B cell (primary cell): ENCODE results near the gene ST6GALNAC3. TPM values are rescaled to one million over a fixed set of nuclear protein-coding genes. Genes with fewer than 3 reads are reported as not detected.

Source experiments
- ATAC-seq: fragments of 200-7000 bp; cut with Tn5 transposase; one replicate; pipeline ENCODE4 v1.10.0; 2021; ENCODE audit warnings: low read depth, mild to moderate bottlenecking, moderate number of reproducible peaks, moderate library complexity
- CTCF ChIA-PET: fragments of 350-600 bp; sonication (Branson Sonifier 250); formaldehyde crosslinking; loops from one replicate; lab custom pipeline; 2021; ENCODE audit warnings: antibody characterized with exemption, inconsistent platforms; lab: Charles Lee
- POLR2A ChIA-PET: fragments of 350-600 bp; sonication (Branson Sonifier 250); formaldehyde crosslinking; loops from one replicate; lab custom pipeline; 2021; ENCODE audit warnings: antibody characterized with exemption; lab: Charles Lee
- DNase-seq: peaks from one replicate; pipeline ENCODE4 v3.0.0; 2013
- H2AFZ ChIP-seq: 2 replicates; pipeline ENCODE4 v1.6.1; 2012; ENCODE audit warnings: mild to moderate bottlenecking, low read depth, low read length; ENCODE audit not compliant: insufficient read depth, poor library complexity, severe bottlenecking
- H3K27ac ChIP-seq, 2 donors: 1 replicate in 1 of 2; 2 replicates in 1 of 2; pipeline ENCODE4 v1.5.1; 2012 to 2013; ENCODE audit warnings: low read length in 2 of 2, mild to moderate bottlenecking in 2 of 2, moderate library complexity in 1 of 2
- H3K27me3 ChIP-seq, 4 experiments: fragments of 200-600 bp in 1 of 4; sonication (generic) in 1 of 4; replicated peaks in 1 of 4; 1 replicate in 2 of 4; 2 replicates in 2 of 4; pipeline versions ENCODE4 v1.6.1 to v1.7.0; 2013 to 2016; ENCODE audit warnings: low read length in 3 of 4, mild to moderate bottlenecking in 2 of 4, mixed read lengths in 1 of 4, moderate library complexity in 1 of 4; ENCODE audit not compliant: insufficient read depth in 4 of 4, control insufficient read depth in 3 of 4; ENCODE audit errors: control extremely low read depth in 1 of 4
- H3K36me3 ChIP-seq, 2 experiments: replicated peaks in 1 of 2; 1 replicate in 1 of 2; 2 replicates in 1 of 2; pipeline versions ENCODE4 v1.6.1 to v1.7.1; 2013; ENCODE audit warnings: low read length in 1 of 2; ENCODE audit not compliant: insufficient read depth in 2 of 2, control insufficient read depth in 1 of 2; ENCODE audit errors: control extremely low read depth in 1 of 2, extremely low read depth in 1 of 2
- H3K4me1 ChIP-seq, 2 donors: fragments of 200-600 bp in 1 of 2; sonication (generic) in 1 of 2; 1 replicate in 1 of 2; 2 replicates in 1 of 2; pipeline versions ENCODE4 v1.5.1 to v1.6.1; 2013 to 2017; ENCODE audit warnings: low read length in 2 of 2; ENCODE audit not compliant: control insufficient read depth in 2 of 2, insufficient read depth in 2 of 2
- H3K4me2 ChIP-seq: replicated peaks from 2 replicates; pipeline ENCODE3; 2012; ENCODE audit warnings: mild to moderate bottlenecking, low read depth, low read length; ENCODE audit not compliant: poor library complexity, severe bottlenecking
- H3K4me3 ChIP-seq, 5 experiments: fragments of 200-600 bp in 1 of 5; sonication (generic) in 1 of 5; 1 replicate in 3 of 5; 2 replicates in 2 of 5; pipeline versions ENCODE4 v1.5.1 to v1.7.0; 2011 to 2016; ENCODE audit warnings: low read length in 4 of 5, mild to moderate bottlenecking in 4 of 5, low read depth in 2 of 5, control low read depth in 1 of 5, moderate library complexity in 1 of 5; ENCODE audit not compliant: insufficient read depth in 1 of 5; ENCODE audit errors: control extremely low read depth in 1 of 5, extremely low read depth in 1 of 5
- H3K79me2 ChIP-seq: fragments of 200-600 bp; sonication (generic); one replicate; pipeline ENCODE4 v1.6.0; 2016; ENCODE audit warnings: low read length; ENCODE audit not compliant: control insufficient read depth, insufficient read depth
- H3K9ac ChIP-seq: fragments of 200-600 bp; sonication (generic); 2 replicates; pipeline ENCODE4 v1.6.1; 2017; ENCODE audit warnings: mild to moderate bottlenecking, low read length, moderate library complexity
- H3K9me3 ChIP-seq, 3 donors: one replicate each; pipeline versions ENCODE4 v1.6.1 to v1.7.1; 2013; ENCODE audit warnings: low read length in 2 of 3; ENCODE audit not compliant: control insufficient read depth in 2 of 3, insufficient read depth in 1 of 3; ENCODE audit errors: control extremely low read depth in 1 of 3
- H4K20me1 ChIP-seq: 2 replicates; pipeline ENCODE4 v1.6.0; 2012; ENCODE audit warnings: mild to moderate bottlenecking, low read length; ENCODE audit not compliant: insufficient read depth, control insufficient read depth, poor library complexity, severe bottlenecking
- H3K27ac Mint-ChIP-seq: one replicate; pipeline ENCODE4 v1.8.0; 2021; ENCODE audit warnings: mixed read lengths
- H3K27me3 Mint-ChIP-seq: one replicate; pipeline ENCODE4 v1.8.0; 2021; ENCODE audit warnings: mixed read lengths
- H3K4me1 Mint-ChIP-seq: one replicate; pipeline ENCODE4 v1.8.0; 2021; ENCODE audit warnings: mixed read lengths
- H3K4me3 Mint-ChIP-seq: one replicate; pipeline ENCODE4 v1.8.0; 2021; ENCODE audit warnings: mixed read lengths
- H3K9me3 Mint-ChIP-seq: one replicate; pipeline ENCODE4 v1.8.0; 2022; ENCODE audit warnings: mixed read lengths; ENCODE audit not compliant: insufficient read depth
- EZH2 ChIP-seq: IDR thresholded peaks from 2 replicates; pipeline ENCODE4 v1.6.1; 2012; ENCODE audit warnings: borderline replicate concordance, low read depth, mild to moderate bottlenecking, moderate library complexity, low read length; ENCODE audit not compliant: insufficient read depth, poor library complexity, severe bottlenecking
- WGBS: methylation state at CpG from one replicate; pipeline ENCODE4 v1.1.5; 2013; ENCODE audit warnings: missing lambda C conversion rate; ENCODE audit not compliant: insufficient coverage; 5-methylcytosine and 5-hydroxymethylcytosine counted together
- intact Hi-C: fragments of 100-400 bp; cut with micrococcal nuclease; formaldehyde crosslinking; loops from one replicate; pipeline ENCODE4 v1.10.0; 2022
- polyA plus RNA-seq: library from polyadenylated mRNA; depleted of rRNA; stranded (reverse); fragments of >200 nt; gene quantifications from 2 replicates; pipeline ENCODE4 v1.2.3, GENCODE V29; 2012
- total RNA-seq, 2 donors: library from RNA; stranded (reverse); fragments of 120-200 nt in 1 of 2; gene quantifications; 1 replicate in 1 of 2; 2 replicates in 1 of 2; pipeline versions ENCODE4 v1.2.3 to v1.2.4, GENCODE V29; 2013 to 2022
- TF ChIP-seq, protein P1 (sequence below): fragments of 200-600 bp; IDR thresholded peaks from one replicate; pipeline ENCODE4 v1.8.0; 2022; ENCODE audit warnings: antibody characterized with exemption, mild to moderate bottlenecking

ST6GALNAC3 gene
- total and polyA plus RNA-seq, 2 donors (not counting 1 experiment from before 2014, with no cell fraction given): 3.0 to 17.3 TPM

DNA sequence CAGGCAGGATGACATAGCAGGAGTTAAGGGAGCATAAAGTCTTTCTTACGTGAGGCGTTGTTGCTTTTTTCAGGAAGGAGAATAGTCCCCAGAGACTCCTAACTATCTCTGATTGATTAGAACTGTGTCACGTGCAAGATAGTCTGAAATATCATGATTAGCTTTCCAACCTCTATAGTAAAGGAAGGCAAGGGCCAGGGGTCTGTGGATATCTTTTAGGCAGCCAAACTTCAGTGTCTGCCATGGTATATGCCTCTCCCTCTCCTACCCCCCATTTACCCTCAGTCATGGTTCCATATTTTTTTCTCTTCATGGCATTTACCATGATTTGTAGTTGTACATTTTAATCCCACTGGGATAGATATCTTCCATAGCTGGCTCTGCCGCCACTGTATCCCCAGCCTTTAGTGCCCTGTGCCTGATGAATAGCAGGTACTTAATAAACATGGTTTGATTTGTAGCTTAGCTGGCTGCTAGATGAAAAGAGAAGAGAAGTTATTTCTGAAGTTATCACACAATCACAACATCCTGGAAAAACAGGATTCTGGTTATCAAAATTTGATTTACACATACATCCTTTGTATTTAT is 474.1 kb downstream of the ST6GALNAC3 start:
- no peak overlapping the region for H3K27ac Mint-ChIP-seq
- no peak for ATAC-seq
- intact Hi-C loops: no loop called here

DNA sequence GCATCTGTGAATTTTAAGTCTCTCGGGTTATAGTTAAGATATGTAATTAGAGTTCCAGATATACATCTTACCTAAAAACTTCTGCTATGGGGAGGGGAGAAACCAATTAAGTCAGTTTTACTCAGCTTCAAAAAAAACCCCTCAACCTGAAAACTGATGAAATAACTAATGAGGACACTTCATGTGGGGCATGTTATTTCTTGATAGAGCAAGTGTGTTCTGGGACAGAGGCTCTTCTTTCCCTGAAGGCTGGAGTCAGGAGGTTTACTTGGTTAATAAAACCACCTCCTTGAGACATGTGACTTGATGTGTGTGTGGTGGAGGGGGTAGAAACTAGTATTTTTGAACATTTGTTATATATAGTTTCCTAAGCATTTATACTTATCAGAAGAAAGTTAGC is 479.7 kb downstream of the ST6GALNAC3 start:
- Mint-ChIP-seq H3K27me3 (no peaks in the 10 kb centered on the region), H3K4me3 (no peak overlapping the region), H3K4me1 (no peaks in the 10 kb centered on the region), H3K27ac (no peak overlapping the region), H3K9me3 (no peaks in the 10 kb centered on the region)
- no CpG with 5 or more reads among the region's 1 CpG for WGBS
- POLR2A ChIA-PET: no interaction called here
- intact Hi-C loops: no loop called here
- no peak overlapping the region for H3K9ac ChIP-seq
- DNase-seq: no peak
- H4K20me1 ChIP-seq: no peaks in the 10 kb centered on the region
- no peak for TF ChIP-seq EZH2
- TF ChIP-seq, protein P1, sequence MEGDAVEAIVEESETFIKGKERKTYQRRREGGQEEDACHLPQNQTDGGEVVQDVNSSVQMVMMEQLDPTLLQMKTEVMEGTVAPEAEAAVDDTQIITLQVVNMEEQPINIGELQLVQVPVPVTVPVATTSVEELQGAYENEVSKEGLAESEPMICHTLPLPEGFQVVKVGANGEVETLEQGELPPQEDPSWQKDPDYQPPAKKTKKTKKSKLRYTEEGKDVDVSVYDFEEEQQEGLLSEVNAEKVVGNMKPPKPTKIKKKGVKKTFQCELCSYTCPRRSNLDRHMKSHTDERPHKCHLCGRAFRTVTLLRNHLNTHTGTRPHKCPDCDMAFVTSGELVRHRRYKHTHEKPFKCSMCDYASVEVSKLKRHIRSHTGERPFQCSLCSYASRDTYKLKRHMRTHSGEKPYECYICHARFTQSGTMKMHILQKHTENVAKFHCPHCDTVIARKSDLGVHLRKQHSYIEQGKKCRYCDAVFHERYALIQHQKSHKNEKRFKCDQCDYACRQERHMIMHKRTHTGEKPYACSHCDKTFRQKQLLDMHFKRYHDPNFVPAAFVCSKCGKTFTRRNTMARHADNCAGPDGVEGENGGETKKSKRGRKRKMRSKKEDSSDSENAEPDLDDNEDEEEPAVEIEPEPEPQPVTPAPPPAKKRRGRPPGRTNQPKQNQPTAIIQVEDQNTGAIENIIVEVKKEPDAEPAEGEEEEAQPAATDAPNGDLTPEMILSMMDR: no peak
- H3K79me2 ChIP-seq: no peaks in the 10 kb centered on the region
- no peaks in the 10 kb centered on the region for H3K9me3 ChIP-seq
- ATAC-seq: no peak
- no peak overlapping the region for H3K4me3 ChIP-seq
- no peaks in the 10 kb centered on the region for H3K36me3 ChIP-seq
- no peaks in the 10 kb centered on the region for H3K4me1 ChIP-seq
- no peak overlapping the region for H3K4me2 ChIP-seq
- H3K27me3 ChIP-seq: no peaks in the 10 kb centered on the region
- H3K27ac ChIP-seq: no peak overlapping the region
- no peak overlapping the region for H2AFZ ChIP-seq
- CTCF ChIA-PET: no interaction called here

More for the DNA sequence above, 474.1 kb downstream of the ST6GALNAC3 start:
- TF ChIP-seq, protein P1: no peak
- TF ChIP-seq EZH2: no peak
- Histone ChIP-seq H3K36me3 (no peaks in the 10 kb centered on the region), H3K9me3 (no peaks in the 10 kb centered on the region), H3K4me1 (no peaks in the 10 kb centered on the region), H3K27me3 (no peaks in the 10 kb centered on the region), H3K4me2 (no peak overlapping the region), H3K9ac (no peak overlapping the region), H3K79me2 (no peaks in the 10 kb centered on the region), H4K20me1 (no peaks in the 10 kb centered on the region), H3K4me3 (no peak overlapping the region), H3K27ac (no peak overlapping the region), H2AFZ (no peak overlapping the region)
- Mint-ChIP-seq H3K27me3 (no peaks in the 10 kb centered on the region), H3K9me3 (no peaks in the 10 kb centered on the region), H3K4me3 (no peak overlapping the region), H3K4me1 (no peaks in the 10 kb centered on the region)
- CTCF ChIA-PET: no interaction called here
- no CpG with 5 or more reads among the region's 4 CpGs for WGBS
- POLR2A ChIA-PET: no interaction called here
- DNase-seq: no peak
